GM19240 (cell line): ENCODE measurements around the gene CLDND2.
A peak's percentile ranks its signal among the peaks of the same experiment; 100 is the strongest.

Experiments
- DNase-seq: peaks from one replicate; pipeline ENCODE4 v3.0.0; 2011; ENCODE audit warnings: low spot score; ENCODE audit not compliant: insufficient read length

CLDND2 gene

DNA sequence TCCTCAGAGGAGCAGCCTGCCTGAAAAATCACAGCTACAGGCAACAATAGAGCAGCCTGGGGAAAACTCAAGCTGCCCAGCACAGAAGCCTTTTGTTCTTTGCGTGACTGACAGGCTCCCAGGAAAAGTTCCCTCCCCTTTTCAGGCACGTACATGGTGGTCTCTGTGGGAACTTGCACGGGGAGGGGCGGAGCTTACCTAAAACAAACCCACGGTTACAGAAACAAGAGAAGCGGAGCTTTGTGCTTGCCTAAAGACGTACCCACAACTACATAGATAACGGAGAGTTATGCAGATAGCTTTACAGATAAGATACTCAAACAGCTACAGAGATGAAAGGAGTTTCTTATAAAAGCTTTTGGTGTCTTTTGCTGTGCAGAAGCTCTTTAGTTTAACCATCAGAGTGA lies 14.1 kb downstream of the CLDND2 start:
- no peak for DNase-seq

- no peak for DNase-seq
Observed at GRCh38 chr19:51354103-51354741, 14.6 kb downstream of the CLDND2 start.

DNA sequence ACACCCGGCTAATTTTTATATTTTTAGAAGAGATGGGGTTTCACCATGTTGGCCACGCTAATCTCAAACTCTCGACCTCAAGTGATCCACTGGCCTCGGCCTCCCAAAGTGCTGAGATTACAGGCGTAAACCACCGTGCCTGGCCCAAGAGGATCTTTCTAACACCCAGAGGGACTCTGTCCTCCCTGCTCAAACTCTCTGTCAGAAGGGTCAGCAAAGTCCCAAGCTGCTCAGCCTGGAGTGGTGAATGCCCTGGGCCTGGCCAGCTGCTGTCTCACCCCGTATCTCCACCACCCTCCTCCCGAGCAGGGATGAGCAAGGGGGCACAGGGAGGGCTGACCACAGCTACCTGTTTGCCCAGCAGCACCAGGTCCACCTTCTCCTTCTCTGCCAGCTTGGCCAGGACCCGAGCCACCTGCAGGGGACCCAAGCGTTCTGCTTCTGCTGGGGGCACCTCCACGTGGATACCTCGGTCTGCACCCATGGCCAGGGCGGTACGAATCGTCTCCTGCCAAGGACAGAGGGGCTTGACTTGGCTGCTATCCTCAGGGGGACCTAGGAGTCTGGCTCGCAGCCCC lies 15.9 kb downstream of the CLDND2 start:
- DNase-seq = no peak

DNA sequence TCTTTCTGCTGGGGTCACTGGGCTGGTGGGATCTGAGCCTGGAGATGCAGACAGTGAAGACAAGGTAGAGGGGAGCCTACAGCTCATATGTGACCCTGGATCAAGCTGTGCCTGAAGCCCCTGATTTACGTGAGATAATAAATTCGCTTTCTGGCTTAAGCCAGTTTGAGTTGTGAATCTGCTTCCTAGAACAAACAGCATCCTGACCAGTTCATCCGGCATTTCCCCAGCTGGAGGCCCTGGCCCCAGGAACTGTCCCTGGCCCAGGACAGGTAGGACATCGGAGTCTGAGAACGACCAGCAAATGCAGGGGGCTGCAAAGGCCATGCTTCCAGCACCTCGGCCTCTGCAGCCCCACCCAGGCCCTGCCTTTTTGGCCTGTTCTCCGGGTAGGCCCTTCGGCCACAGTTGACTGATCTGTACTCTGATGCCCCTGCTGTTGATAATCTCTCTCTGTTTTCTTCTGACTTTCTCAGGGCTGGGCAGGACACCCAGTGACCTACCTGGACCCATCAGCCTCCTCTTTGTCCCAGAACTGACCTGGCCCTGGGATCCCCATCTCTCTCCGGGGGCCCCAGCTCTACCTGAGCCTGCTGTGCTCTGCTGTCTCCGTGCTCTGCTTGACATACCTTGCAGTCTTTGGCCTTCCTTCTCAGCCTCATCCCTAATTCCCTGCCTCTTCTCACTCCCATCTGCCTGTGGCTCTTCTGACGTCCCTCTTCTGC lies 17.4 kb downstream of the CLDND2 start:
- no peak for DNase-seq

GRCh38 chr19:51347209-51347928 lies 21.4 kb downstream of the CLDND2 start:
- no peak for DNase-seq

DNA sequence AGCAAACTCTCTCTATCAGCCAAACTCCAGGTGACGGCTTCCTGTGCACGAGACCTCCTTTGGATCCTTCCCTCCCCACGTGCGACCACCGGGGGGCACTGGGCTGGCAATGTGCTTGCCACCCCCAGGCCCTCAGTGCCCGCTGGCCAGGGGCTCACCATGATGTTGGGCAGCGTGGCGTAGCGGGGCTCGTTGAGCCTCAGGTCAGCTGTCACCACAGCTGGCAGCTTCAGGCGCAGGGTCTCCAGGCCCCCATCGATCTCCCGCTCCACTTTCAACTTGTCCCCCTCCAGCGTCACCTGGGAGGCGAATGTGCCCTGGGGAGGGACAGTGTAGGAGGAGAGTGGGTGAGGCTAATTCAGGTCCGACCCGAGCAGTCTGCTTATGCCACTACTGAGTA lies 22.1 kb downstream of the CLDND2 start:
- DNase-seq = no peak

GRCh38 chr19:51345076-51345620 lies 23.7 kb downstream of the CLDND2 start:
- DNase-seq = no peak

GRCh38 chr19:51342631-51343569 lies 25.9 kb downstream of the CLDND2 start:
- DNase-seq = no peak

DNA sequence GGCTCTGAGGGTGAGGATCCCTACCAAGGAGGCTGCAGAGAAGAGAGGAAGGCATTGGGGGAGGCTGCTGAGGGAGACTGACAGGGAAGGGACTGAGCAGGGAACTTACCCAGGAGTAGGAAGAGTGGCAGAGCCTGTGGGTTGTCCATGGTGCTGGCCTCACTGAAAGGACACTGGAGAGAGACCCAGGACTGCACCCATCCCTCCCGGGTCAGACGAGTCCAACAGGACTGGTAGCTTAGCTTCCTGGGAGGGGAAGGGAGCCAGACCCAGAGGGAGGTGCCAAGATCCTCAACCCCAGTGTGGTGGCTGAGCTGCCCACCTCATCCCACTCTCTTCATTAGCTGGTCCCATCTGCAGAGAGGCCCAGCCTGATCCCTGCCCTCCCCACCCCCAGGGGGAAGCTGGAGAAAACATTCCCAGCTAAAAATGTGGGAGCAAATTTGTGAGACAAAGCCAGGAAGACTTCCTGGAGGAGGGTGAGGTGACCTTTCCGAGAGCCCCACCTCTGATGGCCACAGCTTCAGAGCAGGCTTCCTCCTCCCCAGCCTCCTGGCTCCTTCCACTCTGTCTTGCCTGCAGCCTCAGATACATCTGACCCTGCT lies 26.7 kb downstream of the CLDND2 start, which contains the start of gene VSIG10L:
Gene VSIG10L, minus strand, starts transcription at position 164 of the 605 bp plus-strand sequence. Its CDS starts 15 bp downstream, at position 149.
- DNase-seq = no peak

DNA sequence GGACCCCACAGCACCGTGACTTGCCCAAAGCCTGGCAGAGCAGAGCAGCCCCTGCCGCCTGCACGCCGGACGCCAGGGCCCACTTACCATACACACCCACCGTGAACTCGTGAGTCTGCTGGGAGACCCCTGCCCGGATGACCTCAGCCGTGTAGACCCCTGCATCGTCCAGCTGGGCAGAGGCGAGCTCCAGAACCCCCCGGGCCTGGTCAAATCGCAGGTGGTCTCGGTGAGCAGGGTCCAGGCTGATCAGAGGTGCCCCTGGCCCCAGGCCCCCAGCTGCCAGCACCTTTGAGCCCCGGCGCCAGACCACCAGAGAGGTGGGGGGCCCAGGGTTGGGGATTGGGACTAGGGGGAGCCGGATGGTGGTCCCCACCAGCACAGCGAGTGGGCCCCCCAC lies 27.7 kb downstream of the CLDND2 start:
- DNase-seq = no peak

- DNase-seq = peak; percentile 92
Observed at GRCh38 chr19:51339687-51340656, 28.8 kb downstream of the CLDND2 start.

DNA sequence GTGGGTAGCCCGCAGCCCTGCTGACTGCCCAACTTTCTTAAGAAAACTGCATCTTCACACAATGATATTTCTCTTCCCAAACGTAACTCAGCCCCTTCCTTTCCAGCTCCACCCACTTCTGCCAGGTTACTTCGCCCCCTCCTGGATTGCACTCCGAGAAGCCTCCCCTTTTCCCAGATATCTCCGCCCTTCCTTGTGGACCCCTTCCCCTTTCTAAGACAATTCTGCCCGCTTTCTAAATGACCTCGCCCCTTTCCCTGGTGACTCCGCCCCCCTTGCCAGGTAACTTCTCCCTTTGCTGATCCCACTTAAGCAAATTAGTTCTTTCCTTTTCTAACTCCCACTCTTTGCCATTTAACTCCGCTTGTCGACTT lies 29.5 kb downstream of the CLDND2 start:
- no peak for DNase-seq

- peak; percentile 94 for DNase-seq
Observed at GRCh38 chr19:51338563-51339312, 30.1 kb downstream of the CLDND2 start.

- no peak for DNase-seq
Observed at GRCh38 chr19:51337861-51338562, 30.8 kb downstream of the CLDND2 start.

GRCh38 chr19:51337141-51337860 lies 31.5 kb downstream of the CLDND2 start:
- no peak for DNase-seq

- DNase-seq = no peak
Observed at GRCh38 chr19:51333836-51334460, 34.9 kb downstream of the CLDND2 start.

GRCh38 chr19:51331716-51332115 lies 37.1 kb downstream of the CLDND2 start:
- no peak for DNase-seq
